ENCODE data around the gene GRAP.
"Not testable (repeated sequence)": the region's sequence is repeated elsewhere in the genome, so short reads cannot be mapped to it uniquely, and the experiment has no call there.

Gene GRAP

DNA sequence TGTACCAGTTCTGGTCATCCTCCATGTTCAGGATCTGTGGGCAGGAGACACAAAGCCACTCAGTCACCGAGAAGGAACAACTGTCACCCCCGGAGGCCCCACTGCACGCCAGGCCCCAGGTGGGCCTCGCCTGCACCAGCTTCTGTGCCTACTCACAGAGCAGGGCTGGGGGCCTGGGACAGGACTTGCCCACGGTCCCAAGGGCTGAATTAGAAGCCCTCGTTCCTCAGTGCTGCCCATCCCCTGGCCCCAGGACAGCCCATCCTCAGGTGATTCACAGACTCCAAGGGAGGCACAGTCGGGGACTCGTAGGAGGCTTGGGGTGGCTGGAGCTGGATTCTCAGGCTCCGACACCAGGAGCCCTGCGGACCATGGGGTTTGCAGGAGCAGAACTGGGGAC, 4.9 kb downstream of the GRAP start:
- not testable (repeated sequence) for DNase-seq

DNA sequence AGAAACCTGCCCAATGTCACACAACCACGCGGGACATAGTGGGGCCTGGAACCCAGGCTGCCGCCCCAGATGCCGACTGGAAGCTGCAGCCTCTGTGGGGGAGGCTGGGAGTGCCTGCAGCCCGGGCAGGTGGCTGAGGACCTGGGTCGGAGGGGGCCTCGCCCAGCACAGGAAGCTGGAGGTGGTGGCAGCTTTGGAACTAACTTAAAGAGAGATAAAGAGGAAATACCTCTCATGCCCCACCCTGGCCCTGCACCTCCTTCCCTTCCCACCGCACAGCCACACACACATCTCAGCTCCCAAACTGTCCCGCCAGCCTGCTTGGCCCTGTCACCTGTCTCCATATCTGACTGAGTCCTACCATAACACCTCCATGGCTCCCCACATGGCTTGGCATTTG, 6.4 kb downstream of the GRAP start:
- not testable (repeated sequence) for DNase-seq

DNA sequence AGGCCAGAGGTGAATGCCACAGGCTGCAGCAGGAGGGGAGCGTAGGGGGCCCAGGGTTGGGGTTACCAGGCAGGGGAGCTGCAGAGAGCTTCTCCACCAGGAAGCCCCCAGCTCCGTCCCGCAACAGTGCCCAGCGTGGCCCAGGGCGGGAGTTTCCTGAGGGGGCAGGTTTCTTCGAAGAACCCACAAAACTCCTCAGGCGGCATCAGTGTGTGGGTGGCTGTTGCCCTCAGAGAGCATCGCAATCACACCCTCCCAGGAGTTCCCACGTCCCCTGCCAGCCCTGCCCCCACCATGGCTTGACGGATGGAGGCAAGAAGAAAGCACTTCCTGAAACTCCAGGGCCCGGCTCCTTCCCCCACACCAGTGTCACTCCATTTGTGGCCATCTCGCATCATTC, 8.0 kb downstream of the GRAP start:
- DNase-seq: not testable (repeated sequence)

DNA sequence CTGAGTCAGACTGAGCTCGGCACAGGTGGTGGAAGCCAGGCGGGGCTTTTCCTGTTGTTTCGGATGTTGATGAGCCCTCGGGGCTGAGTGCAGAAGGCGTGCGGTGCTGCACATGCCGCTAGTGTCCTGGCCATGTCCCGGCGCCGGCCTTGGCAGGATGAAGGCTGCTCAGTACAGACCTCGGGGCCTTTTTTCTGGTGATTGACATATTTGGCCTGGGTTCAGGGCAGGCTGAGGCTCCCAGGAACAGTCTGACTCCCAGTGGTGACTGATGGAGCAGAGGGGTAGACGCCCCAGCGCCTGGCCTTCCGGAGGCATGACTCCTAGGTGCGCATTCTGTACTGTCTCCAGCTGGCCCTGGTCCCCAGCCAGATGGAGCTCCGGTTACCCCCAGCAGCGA, 8.8 kb downstream of the GRAP start:
- DNase-seq: not testable (repeated sequence)

DNA sequence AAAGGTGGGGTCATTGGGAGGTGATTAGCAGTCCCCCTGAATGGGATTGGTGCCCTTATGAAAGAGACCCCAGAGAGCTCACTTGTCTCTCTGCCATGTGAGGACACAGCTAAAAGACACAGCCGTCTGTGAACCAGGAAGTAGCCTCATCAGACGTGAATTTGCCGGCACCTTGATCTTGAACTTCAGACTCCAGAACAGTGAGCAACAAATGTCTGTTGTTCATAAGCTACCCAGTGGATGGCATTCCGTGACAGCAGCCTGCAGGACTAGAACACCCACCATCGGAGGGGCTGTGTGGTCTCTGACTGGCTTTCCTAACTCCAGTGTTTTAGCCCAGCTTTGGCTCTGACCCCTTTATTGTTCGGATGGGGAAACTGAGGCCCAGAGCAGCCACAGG, 9.2 kb downstream of the GRAP start:
- DNase-seq: not testable (repeated sequence)

DNA sequence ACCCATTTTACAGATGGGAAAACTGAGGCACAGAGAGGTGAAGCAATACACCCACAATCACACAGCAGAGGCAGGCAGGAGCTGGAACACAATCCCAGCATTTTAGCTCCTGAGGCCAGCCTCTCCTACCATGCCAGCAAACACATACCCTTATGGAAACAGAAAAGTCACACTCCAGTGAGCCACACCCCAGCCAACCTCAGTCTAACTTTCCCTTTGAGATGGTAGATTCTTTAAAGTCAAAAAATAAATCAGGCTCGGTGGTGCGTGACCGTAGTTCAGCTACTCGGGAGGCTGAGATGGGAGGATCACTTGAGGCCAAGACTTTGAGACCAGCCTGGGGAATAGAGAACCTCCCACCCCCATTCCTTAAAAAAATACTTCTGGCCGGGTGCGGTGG, 10.6 kb downstream of the GRAP start:
- not testable (repeated sequence) for DNase-seq

DNA sequence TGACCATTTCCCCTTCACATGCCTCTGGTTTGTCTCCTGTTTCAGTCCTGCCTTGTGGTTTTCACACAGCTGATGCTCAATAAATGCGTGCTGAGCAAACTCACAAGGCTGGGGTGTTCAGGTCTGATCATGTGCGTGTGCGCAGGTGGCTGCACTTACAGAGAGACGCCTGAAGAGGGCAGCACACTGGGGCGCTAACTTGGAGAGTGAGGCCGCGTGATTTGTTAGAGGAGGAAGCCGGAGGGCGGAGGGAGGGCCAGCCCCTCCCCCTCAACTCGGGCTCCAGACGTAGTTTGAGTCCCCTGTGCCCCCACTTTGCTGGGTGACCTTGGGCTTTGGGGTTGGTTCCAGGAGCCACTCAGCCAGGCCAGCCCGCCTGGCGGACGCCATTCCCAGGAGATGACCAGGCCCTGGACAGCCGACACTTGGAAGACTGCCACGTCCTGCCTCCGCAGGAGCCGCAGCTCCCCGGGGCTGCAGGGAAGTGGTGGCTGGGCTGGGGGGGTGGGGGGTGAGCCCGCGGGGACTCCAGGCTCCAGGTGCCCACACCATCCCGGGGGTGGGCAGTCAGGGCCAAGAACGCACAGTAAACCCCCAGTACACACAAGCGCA, 14.3 kb downstream of the GRAP start:
- not testable (repeated sequence) for DNase-seq

DNA sequence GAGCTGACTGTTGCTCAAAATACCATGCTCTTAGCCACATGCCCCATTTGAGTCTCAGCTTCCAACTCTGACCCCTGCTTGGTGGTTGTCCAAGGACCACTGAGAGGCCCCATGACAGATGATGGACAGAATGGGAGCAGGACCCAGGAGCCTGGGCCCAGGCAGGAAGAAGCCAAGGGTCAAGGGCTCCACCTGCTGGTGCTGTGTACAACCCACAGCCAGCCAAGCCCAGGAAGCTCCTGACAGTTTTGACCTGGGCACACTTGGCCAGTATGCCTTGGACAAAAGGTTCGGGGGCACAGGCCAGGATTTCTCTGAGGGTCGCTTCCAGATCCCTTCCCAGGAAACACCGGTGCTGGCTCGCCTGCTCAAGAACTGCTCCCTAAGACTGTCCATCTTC, 15.0 kb downstream of the GRAP start:
- peak; percentile 73 for DNase-seq

DNA sequence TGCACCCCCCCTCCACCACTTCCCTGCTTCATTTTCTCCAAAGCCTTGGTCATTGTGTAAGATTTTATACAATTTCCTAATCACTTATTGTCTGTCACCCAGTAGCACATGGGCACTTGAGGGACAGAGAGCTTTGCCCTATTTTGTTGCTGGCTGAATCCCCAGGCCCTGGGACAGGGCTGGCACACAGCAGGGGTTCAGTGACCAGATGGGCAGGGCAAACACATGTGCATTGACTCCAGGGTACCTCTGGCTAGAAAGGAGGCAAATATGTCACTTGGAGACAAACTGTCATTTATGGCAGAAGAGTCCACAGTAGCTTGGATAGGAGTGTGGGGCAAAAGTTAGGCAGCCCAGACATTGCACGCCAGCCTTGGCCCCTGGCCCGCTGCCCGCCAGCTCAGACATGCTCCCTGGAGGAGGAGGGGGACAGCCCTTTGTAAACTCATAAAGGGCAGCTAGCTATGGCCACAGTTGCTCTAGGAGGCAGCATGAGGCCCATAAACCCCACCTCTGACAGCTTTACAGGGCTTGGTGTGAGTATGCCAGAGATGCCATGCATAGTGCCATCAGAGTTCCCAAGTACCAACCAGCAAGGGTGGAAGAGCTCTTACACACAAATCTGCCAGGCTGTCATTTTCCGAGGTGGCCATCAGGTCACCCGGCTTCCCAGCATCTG, 15.8 kb downstream of the GRAP start:
- not testable (repeated sequence) for DNase-seq

DNA sequence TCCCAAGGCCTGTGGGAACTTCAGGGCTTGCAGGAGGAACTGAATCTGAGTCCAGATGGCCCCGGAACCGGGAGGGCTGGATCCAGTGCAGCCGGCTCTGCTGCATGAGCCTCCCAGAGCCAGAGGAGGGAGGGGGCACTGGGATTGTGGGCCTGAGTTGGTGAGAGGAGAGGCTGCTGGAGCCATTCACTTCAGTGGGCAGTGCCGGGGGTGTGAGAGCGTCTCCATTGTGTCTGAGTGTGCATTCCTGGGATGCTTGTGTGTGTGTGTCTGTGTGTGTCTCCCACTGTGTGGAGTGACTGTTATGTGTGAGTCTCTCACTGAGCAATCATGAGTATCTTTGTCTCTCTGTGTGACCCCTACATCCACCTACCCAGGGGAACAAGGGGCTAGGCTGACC, 17.0 kb downstream of the GRAP start:
- not testable (repeated sequence) for DNase-seq

DNA sequence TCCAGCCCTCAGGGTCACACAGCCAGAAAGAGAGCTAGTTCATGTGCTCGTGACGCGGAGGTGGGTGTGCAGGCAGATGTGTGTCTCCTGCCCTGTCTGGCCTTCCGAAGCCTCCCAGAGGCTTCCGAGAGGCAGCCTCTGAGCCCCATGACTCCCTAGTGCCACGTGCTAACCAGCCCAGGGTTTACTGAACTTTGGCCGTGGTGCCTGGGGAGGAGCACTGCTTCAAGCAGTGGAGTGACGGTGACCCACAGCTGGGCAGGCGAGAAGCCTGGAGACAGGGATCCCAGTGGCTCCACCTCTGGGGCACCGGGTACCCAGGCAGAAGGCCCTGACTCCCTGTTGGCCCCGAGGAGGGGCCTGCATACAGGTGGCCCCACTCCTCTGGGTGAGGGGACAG, 18.1 kb downstream of the GRAP start:
- DNase-seq: not testable (repeated sequence)

DNA sequence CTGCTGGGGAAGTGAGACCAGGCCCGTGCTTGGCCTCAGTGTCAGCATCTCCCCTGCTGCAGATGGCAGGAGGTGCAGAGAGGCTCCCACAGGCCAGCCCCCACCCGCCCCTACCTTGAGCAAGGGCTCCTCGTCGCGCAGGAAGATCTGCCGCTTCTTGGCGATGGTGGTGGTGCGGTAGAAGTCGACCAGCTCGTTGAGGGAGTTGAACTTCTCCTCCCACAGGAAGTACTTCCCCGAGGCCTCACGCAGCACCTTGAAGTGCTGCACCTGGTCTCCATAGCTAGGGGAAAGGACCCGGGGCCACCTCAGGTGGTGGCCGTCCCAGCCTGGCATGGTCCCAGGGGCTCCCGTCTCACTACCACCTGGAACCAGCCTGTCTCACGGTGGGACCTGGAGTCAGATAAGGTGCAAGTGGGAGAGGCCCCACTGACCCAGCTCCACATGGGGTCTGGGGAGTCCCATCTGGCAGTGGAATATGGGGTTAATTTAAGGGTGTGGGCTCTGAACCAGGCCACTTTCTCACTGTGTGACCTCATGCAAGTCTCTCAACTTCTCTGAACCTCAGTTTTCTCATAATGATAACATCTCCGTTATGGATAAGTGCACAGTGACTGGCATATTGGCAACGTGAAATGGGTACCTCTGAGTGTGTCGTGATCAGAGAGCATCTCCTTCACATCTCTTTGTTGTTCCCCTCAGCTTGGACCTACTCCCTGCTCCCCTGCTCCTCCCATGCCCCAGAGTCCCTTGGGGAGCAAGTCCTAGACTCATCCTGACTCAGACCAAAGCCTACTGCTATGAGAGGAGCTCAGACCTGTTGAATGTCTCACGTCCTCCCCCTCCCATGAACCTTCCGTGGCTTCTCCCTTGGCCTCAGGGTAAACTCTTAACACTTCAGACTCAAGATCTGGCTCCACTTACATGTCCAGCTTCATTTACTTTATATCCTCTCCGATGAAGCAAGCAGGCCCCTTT, 22.4 kb downstream of the GRAP start:
- no peak for DNase-seq

DNA sequence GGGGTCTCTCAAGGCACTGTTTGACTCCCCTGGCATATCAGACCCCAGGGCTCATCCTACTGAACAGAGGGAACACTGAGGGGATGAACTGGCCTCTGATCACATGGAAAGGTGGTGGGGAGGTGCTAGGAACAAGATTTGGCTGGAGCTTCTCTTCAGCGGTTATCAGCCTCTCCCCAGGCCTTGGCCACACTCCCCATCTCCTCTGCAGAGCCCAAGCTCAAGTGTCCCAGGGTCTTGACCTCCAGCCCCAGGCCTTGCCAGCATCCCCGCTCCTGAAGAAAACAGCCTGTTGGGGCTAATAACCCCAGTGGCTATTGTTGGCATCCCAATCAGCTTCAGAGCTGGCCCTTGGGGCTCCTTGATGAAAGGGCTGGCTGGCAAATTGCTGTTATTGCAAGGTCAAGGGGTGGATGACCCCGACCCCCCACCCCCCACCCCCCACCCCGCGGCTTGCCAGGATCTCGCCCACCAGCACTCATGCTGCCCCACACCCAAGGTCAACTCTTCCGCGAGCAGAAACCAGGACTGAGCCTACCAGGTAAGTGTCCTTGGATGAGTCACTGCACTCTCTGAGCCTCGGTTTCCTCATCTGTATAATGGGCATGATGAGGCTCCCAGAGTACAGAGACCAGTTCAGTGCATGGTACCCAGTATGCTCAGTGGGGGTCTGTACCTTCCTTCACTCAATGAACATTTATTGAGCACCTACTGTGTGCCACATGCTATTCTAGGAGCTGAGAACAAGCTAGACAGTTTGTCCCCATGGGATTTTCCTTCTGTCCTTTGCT, 23.4 kb downstream of the GRAP start:
- DNase-seq: no peak

DNA sequence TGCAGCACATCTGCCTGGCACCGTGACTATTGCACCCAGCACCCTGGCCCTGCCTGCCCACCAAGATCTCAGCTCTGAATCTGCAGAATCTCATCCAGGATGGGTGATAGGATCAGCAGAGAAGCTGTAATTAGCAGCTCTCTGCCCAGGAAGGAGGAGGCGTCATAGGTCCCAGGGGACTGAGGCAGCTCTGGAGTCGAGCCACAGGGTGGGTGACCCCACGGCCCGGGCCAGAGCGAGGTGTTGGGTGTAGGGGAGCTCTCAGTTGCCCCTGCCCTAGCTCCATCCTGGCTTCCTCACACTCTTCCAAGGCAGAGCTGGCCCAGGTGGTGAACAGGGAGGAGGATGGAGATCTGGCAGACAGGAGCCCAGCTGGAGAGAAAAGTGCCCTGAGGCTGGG, 24.0 kb downstream of the GRAP start:
- no peak for DNase-seq

DNA sequence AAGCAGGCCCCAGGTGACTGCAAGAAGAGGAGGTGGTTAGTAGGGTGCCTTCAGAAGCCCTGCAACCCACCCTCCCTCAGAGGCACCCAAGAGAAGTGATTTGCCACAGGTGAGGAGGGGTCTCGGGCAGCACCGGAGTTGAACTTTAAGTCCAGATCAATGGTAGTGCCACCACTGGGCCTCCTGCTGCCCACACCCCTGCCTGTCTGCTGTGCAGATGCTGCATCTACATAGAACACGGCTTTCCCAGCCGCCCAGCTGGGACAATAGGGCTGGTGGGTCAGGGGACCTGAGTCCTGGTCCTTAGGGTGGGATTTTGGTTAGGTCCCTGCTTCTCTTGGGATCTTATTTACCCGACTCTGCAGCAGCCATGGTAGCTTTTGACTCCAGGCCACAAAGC, 24.6 kb downstream of the GRAP start:
- DNase-seq: no peak

DNA sequence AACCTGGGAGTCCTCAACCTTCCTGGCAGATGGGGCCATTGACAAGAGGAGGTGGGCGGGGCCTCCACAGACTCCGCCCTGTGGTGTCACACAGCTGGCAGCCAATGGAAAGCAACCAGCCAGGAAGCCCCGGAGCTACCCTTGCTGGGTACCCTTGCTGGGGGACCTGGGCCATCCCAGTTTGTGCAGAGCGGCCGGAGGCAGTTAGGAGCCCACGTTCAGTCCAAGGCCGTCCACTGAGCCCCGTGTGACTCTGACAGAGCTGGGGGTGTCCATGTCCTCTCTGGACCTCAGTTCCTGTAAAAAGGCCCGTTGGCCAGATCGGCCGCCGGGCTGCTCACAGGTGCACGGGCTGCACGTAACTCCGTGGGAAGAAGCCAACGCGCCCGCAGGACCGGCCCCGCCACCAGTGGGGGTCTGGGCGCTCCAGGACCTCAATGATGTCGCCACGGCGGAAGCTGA, 25.1 kb downstream of the GRAP start:
- DNase-seq: peak; percentile 76

DNA sequence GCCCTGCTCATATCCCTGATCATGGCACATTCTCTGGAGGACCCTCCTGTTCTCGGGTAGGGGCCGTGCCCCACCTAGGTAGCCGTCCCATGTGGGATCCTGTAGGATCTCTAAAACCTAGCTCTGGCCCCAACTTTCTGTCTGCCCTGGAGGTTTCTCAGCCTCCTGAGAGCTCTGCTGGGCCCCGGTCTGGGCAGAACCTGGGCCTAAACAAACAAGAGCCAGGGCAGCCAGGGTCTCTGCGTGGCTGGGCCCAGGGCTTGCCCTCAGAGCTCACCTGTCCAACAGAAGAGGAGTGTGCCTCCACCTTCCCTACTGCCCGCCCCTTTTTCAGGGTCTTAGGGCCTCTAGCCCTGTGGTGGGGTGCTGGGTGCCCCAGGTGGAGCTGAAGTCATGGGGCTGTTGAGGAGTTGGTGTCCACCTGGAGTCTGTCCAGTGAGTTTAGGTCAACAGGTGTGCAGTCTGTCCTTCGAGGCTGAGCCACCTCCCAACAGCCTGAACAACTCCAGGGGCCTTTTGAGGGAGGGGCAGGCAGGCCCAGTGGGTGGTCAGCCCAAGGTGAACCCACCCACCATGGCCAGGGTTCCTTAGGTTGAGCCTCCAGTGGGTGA, 25.6 kb downstream of the GRAP start:
- DNase-seq: not testable (repeated sequence)

DNA sequence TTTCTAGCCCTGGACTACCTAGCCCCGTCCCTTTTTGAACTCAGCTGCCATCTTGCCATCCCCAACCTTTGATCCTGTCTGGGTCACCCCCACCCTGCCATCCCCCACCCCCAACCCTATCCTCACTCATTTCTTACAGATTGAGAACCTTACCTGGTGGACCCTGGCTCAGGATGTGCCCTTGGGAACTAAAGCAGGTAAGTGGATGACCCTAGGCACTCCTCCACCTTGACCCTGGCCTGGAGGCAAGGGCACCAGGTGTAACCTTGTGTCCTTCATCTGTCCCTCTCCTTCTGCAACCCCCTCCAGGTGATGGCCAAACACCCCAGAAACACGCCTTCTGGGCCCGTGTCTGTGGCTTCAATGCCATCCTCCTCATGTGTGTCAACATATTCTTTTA, 26.7 kb downstream of the GRAP start:
- no peak for DNase-seq

DNA sequence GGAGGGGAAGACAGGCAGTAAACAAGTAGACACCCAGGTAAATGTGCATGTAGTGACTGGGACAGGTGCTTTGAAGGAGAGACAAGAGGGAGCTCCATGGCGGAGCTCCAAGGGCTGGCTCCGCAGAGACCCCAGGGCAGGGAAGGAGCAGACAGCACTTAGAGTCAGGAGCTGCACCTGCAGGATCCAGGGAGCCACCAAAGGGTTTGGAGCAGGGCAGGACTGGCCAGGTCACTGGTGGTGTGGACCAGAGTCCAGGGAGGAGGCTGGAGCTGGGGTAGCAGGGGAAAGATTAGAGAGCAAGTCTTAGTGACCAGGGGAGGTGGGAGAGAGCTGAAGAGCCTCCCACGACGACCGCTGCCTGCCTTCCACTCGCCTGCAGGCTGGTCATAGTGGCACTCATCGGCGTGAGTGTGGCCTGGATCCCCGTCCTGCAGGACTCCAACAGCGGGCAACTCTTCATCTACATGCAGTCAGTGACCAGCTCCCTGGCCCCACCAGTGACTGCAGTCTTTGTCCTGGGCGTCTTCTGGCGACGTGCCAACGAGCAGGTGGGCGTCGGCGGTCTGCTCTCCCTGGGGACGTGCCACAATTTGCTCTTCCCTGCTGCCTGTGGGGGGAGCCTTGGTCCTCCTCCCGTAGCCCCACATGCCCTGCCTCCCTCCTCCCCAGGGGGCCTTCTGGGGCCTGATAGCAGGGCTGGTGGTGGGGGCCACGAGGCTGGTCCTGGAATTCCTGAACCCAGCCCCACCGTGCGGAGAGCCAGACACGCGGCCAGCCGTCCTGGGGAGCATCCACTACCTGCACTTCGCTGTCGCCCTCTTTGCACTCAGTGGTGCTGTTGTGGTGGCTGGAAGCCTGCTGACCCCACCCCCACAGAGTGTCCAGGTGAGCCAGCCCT, 27.5 kb downstream of the GRAP start:
- no peak for DNase-seq

DNA sequence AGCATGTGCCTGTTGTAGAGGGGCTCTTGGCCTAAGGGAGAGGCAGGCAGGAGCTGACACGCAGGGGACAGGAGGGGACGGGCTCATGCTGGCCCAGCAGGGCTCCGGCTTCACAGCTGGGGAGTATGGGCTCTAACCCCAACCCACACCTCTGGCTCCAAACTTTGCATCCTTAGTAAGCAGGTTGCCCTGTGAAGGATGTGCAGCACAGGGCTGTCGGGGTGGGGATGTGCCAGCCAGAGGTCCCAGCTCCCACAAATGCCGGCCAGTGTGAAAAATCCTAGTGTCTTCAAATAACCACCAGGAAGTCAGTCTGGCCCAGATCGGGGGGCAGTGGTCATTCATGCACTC, 28.2 kb downstream of the GRAP start:
- DNase-seq: no peak
